SH-SY5Y (cell line): ENCODE results near the gene RETN.

Source experiments
- GATA2 ChIP-seq: IDR thresholded peaks from 2 replicates; pipeline ENCODE4 v1.6.1; 2011; ENCODE audit warnings: mild to moderate bottlenecking, low read depth, low read length
- GATA3 ChIP-seq: IDR thresholded peaks from 2 replicates; pipeline ENCODE4 v1.6.1; 2011; ENCODE audit warnings: low read depth, mild to moderate bottlenecking, low read length, moderate library complexity

DNA sequence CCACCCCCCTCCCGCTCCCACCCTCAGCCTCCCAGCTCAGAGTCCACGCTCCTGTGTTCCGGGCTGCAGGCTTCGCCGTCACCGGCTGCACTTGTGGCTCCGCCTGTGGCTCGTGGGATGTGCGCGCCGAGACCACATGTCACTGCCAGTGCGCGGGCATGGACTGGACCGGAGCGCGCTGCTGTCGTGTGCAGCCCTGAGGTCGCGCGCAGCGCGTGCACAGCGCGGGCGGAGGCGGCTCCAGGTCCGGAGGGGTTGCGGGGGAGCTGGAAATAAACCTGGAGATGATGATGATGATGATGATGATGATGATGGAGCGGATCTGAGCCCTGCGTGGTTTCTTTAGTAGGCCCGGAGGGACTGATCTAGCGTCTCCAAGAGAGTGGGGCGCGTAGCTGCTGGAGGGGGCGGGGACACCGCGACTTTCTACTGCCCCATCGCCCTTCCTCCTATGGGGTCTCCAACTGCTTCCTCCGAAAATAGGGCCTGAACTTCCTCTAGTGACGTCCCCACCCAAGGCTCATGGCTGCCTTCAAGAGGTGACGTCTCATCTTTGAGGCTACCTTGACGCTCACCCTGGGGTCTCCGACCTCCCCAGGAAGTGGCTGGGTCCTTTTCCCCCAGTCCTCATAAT is 1.4 kb downstream of the RETN start:
- TF ChIP-seq GATA3 = no peak
- no peak for TF ChIP-seq GATA2
